ENCODE results near the gene KIF6. TPM values are rescaled to one million over a fixed set of nuclear protein-coding genes. Genes with fewer than 3 reads are reported as not detected.
"Not testable (repeated sequence)": the region's sequence is repeated elsewhere in the genome, so short reads cannot be mapped to it uniquely, and the experiment has no call there.

KIF6 gene
- total RNA-seq, 1 experiment from 2014 or later, result 2.7 TPM

DNA sequence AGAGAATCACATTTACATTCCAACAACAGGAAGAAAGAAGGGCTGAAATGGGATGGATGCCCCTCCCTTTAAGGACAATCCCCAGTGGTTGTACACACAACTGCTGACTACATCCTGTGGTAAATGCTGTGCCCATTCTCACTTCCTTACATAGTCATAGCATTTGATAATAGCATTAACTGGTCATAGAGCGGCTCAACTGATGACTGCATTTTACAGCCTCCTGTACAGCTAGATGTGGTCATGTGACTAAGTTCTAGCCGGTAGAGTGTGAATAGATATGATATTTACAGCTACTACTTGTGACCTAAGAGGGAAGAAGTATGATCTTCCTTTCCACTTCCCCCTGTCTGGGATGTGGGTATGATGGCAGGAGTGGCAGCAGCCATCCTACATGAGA lies 435.7 kb downstream of the KIF6 start:
- CTCF ChIA-PET, result no interaction called here
- Histone ChIP-seq H3K27me3 (replicated peaks; ENCODE audit: insufficient read depth, low read depth, low read length, poor library complexity) (peaks cover 42% of the 10 kb centered on the region), H3K36me3 (ENCODE audit: insufficient read depth, low read length, poor library complexity, severe bottlenecking) (no peaks in the 10 kb centered on the region), H3K27ac (ENCODE audit: low read depth, low read length, poor library complexity, severe bottlenecking) (no peak overlapping the region), H3K4me1 (ENCODE audit: insufficient read depth, low read length, poor library complexity, severe bottlenecking) (no peaks in the 10 kb centered on the region), H3K9me3 (ENCODE audit: low read depth, low read length, poor library complexity, severe bottlenecking) (no peaks in the 10 kb centered on the region), H3K4me3 (ENCODE audit: low read depth, low read length, poor library complexity, severe bottlenecking) (no peak overlapping the region)
- POLR2A ChIA-PET (ENCODE audit: low non-redundant PET), result no interaction called here
- no peak for DNase-seq (ENCODE audit: low spot score)
- intact Hi-C loops (cut with micrococcal nuclease; ENCODE audit: unreplicated experiment), result no loop called here
- TF ChIP-seq, protein P1, sequence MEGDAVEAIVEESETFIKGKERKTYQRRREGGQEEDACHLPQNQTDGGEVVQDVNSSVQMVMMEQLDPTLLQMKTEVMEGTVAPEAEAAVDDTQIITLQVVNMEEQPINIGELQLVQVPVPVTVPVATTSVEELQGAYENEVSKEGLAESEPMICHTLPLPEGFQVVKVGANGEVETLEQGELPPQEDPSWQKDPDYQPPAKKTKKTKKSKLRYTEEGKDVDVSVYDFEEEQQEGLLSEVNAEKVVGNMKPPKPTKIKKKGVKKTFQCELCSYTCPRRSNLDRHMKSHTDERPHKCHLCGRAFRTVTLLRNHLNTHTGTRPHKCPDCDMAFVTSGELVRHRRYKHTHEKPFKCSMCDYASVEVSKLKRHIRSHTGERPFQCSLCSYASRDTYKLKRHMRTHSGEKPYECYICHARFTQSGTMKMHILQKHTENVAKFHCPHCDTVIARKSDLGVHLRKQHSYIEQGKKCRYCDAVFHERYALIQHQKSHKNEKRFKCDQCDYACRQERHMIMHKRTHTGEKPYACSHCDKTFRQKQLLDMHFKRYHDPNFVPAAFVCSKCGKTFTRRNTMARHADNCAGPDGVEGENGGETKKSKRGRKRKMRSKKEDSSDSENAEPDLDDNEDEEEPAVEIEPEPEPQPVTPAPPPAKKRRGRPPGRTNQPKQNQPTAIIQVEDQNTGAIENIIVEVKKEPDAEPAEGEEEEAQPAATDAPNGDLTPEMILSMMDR (conservative IDR thresholded peaks at IDR 0.05; ENCODE audit: low read depth, low read length), result no peak
- TF ChIP-seq EZH2 (IDR thresholded peaks at IDR 0.05; ENCODE audit: borderline replicate concordance, low read depth, low read length, poor library complexity, severe bottlenecking), result no peak
- no TSS peak for BruUV-seq (replicated peaks)

DNA sequence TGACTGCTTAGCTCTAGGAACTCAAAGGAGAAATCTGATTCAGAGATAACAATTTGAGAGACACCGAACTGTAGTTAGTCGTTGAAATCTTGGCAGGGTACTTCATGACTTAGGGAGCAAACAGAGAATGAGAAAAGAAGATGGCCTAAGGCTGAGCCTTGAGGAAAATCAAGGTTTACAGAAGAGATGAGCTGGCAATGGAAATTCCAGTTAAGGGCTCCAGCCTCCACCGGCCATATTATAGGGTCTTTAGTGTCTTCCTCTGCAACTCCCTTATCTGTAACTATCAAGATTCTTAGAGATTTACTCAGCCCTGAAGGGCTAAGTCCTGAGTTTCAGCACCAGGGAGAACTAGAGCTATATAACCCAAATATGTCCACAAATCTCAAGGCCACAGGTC lies 437.6 kb downstream of the KIF6 start:
- Histone ChIP-seq H3K4me1 (ENCODE audit: insufficient read depth, low read length, poor library complexity, severe bottlenecking) (no peaks in the 10 kb centered on the region), H3K27ac (ENCODE audit: low read depth, low read length, poor library complexity, severe bottlenecking) (no peak overlapping the region), H3K27me3 (replicated peaks; ENCODE audit: insufficient read depth, low read depth, low read length, poor library complexity) (peaks cover 43% of the 10 kb centered on the region), H3K9me3 (ENCODE audit: low read depth, low read length, poor library complexity, severe bottlenecking) (no peaks in the 10 kb centered on the region), H3K36me3 (ENCODE audit: insufficient read depth, low read length, poor library complexity, severe bottlenecking) (no peaks in the 10 kb centered on the region), H3K4me3 (ENCODE audit: low read depth, low read length, poor library complexity, severe bottlenecking) (no peak overlapping the region)
- intact Hi-C loops (cut with micrococcal nuclease; ENCODE audit: unreplicated experiment), result no loop called here
- ChIA-PET POLR2A (ENCODE audit: low non-redundant PET) (no interaction called here), CTCF (no interaction called here)
- TF ChIP-seq, protein P1 (conservative IDR thresholded peaks at IDR 0.05; ENCODE audit: low read depth, low read length), result no peak
- TF ChIP-seq EZH2 (IDR thresholded peaks at IDR 0.05; ENCODE audit: borderline replicate concordance, low read depth, low read length, poor library complexity, severe bottlenecking), result no peak
- DNase-seq (ENCODE audit: low spot score), result no peak
- BruUV-seq (replicated peaks), result no TSS peak

DNA sequence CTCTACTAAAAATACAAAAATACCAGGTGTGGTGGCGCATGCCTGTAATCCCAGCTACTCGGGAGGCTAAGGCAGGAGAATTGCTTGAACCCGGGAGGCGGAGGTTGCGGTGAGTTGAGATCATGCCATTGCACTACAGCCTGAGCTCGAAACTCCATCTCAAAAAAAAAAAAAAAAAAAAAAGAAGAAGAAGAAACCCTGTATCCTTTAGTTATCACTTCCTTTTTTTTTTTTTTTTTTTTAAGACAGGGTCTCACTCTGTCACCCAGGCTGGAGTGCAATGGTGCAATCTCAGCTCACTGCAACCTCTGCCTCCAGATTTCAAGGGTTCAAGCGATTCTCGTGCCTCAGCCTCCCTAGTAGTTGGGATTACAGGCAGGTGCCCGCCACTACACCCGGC lies 438.6 kb downstream of the KIF6 start:
- CTCF ChIA-PET; intact Hi-C loops (cut with micrococcal nuclease; ENCODE audit: unreplicated experiment); H3K9me3 ChIP-seq (ENCODE audit: low read depth, low read length, poor library complexity, severe bottlenecking); H3K4me3 ChIP-seq (ENCODE audit: low read depth, low read length, poor library complexity, severe bottlenecking); H3K4me1 ChIP-seq (ENCODE audit: insufficient read depth, low read length, poor library complexity, severe bottlenecking); H3K27ac ChIP-seq (ENCODE audit: low read depth, low read length, poor library complexity, severe bottlenecking); POLR2A ChIA-PET (ENCODE audit: low non-redundant PET); BruUV-seq (replicated peaks); DNase-seq (ENCODE audit: low spot score); H3K36me3 ChIP-seq (ENCODE audit: insufficient read depth, low read length, poor library complexity, severe bottlenecking): not testable (repeated sequence)
- peaks cover 35% of the 10 kb centered on the region for H3K27me3 ChIP-seq (replicated peaks; ENCODE audit: insufficient read depth, low read depth, low read length, poor library complexity)

DNA sequence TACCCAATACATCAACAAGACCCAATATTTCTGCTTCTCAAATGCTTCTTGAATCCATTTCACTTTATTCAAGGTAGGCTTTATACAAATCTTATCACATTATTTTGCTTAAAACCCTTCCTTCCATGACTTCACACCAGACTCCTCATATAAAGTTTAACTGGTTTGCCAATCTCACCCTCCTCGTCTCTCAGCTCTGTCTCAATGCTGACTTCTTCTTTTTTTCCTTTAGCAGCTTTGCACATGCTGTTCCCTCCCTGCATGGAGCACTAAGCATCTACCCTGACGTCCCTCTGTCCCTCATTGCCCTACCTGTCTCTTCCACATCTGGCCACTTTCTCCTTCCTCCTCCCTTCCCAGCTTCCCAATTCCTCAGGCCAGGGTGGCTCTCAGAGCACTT lies 442.4 kb downstream of the KIF6 start:
- Histone ChIP-seq H3K27me3 (replicated peaks; ENCODE audit: insufficient read depth, low read depth, low read length, poor library complexity) (peaks cover 29% of the 10 kb centered on the region), H3K36me3 (ENCODE audit: insufficient read depth, low read length, poor library complexity, severe bottlenecking) (no peaks in the 10 kb centered on the region), H3K9me3 (ENCODE audit: low read depth, low read length, poor library complexity, severe bottlenecking) (no peaks in the 10 kb centered on the region), H3K27ac (ENCODE audit: low read depth, low read length, poor library complexity, severe bottlenecking) (no peak overlapping the region), H3K4me3 (ENCODE audit: low read depth, low read length, poor library complexity, severe bottlenecking) (no peak overlapping the region), H3K4me1 (ENCODE audit: insufficient read depth, low read length, poor library complexity, severe bottlenecking) (no peaks in the 10 kb centered on the region)
- no peak for DNase-seq (ENCODE audit: low spot score)
- CTCF ChIA-PET, result no interaction called here
- TF ChIP-seq, protein P1 (conservative IDR thresholded peaks at IDR 0.05; ENCODE audit: low read depth, low read length), result no peak
- TF ChIP-seq EZH2 (IDR thresholded peaks at IDR 0.05; ENCODE audit: borderline replicate concordance, low read depth, low read length, poor library complexity, severe bottlenecking), result no peak
- POLR2A ChIA-PET (ENCODE audit: low non-redundant PET), result no interaction called here
- BruUV-seq (replicated peaks), result no TSS peak
- intact Hi-C loops (cut with micrococcal nuclease; ENCODE audit: unreplicated experiment), result no loop called here
